Adrenal gland (tissue), 12 donors: ENCODE measurements around the gene GAL3ST1. TPM values are rescaled to one million over a fixed set of nuclear protein-coding genes. Genes with fewer than 3 reads are reported as not detected.

Experiments used
- DNase-seq, 7 donors: peaks; one replicate each; pipeline ENCODE4 v3.0.0-alpha.2; 2019 to 2020
- H3K27ac ChIP-seq, 5 donors: fragments of 200-600 bp; sonication (generic) in 4 of 5; 1 replicate in 3 of 5; 2 replicates in 2 of 5; pipeline versions ENCODE4 v1.5.1 to v1.8.0; 2016 to 2020; ENCODE audit warnings: mild to moderate bottlenecking in 1 of 5
- H3K27me3 ChIP-seq: fragments of 200-600 bp; 2 replicates; pipeline ENCODE4 v1.8.0; 2021
- H3K36me3 ChIP-seq, 2 donors: fragments of 200-600 bp; replicated peaks in 1 of 2; 1 replicate in 1 of 2; 2 replicates in 1 of 2; pipeline versions ENCODE4 v1.5.1 to v1.8.0; 2018 to 2022
- H3K4me1 ChIP-seq, 2 donors: fragments of 200-600 bp; replicated peaks in 1 of 2; 1 replicate in 1 of 2; 2 replicates in 1 of 2; pipeline versions ENCODE4 v1.5.1 to v1.8.0; 2018 to 2021
- H3K4me3 ChIP-seq, 4 donors: fragments of 200-600 bp; sonication (generic) in 3 of 4; one replicate each; pipeline ENCODE4 v1.5.1; 2016 to 2018
- H3K9me3 ChIP-seq, 3 donors: fragments of 200-600 bp; sonication (generic) in 1 of 3; replicated peaks in 1 of 3; 1 replicate in 2 of 3; 2 replicates in 1 of 3; pipeline versions ENCODE4 v1.5.1 to v1.8.0; 2016 to 2021
- POLR2A ChIP-seq, 2 donors: fragments of 450-650 bp; IDR thresholded peaks; one replicate each; pipeline ENCODE4 v1.6.1; 2017; ENCODE audit warnings: antibody characterized with exemption in 2 of 2, mild to moderate bottlenecking in 2 of 2, moderate library complexity in 1 of 2
- WGBS, 4 donors: extraction: QIAGEN DNeasy Blood & Tissue Kit in 2 of 4; methylation state at CpG; one replicate each; pipeline versions ENCODE4 v1.1.5 to v1.1.7; 2013 to 2017; 5-methylcytosine and 5-hydroxymethylcytosine counted together
- intact Hi-C, 2 donors: fragments of 100-400 bp; cut with DNase I; formaldehyde crosslinking; loops; one replicate each; pipeline versions ENCODE4 v1.14.1 to v1.15.0; 2022 to 2023
- polyA plus RNA-seq, 3 donors: library from polyadenylated mRNA; stranded (reverse); fragments of 200-250 nt in 2 of 3; fragments of 350-450 nt in 1 of 3; fragmentation: Illumina TruSeq in 1 of 3; extraction: RNeasy Lipid Tissue Mini Kit (QIAGEN cat#74804) in 1 of 3; gene quantifications; one replicate each; pipeline ENCODE4 v1.2.3, GENCODE V29; 2013 to 2014
- total RNA-seq, 9 donors: library from RNA; depleted of rRNA in 4 of 9; stranded (reverse); fragments of >200 nt in 4 of 9; fragments of 120-200 nt in 1 of 9; fragmentation: NEBNext Ultra II Directional in 1 of 9; extraction: Animal tissue kit (Norgen Biotek cat#: 25700) in 1 of 9; gene quantifications; one replicate each; pipeline versions ENCODE4 v1.1.0 to v1.2.4, GENCODE V29; 2013 to 2023
- TF ChIP-seq, protein P1 (sequence below), 6 experiments: fragments of 450-650 bp in 4 of 6; fragments of 200-600 bp in 2 of 6; sonication (generic) in 1 of 6; IDR thresholded peaks; 1 replicate in 5 of 6; 2 replicates in 1 of 6; pipeline versions ENCODE4 v1.5.1 to v1.8.0; 2016 to 2021; ENCODE audit warnings: antibody characterized with exemption in 6 of 6, mild to moderate bottlenecking in 2 of 6, moderate library complexity in 1 of 6
- donor health status: healthy with polysubstance abuse.
- donor health status: Bipolar disorder and iron deficiency.
- donor health status: DM: yes; HTN: yes; CAD: no.
- donor health status: DM: no; HTN: no; CAD: no.
- donor health status: DM: no; HTN: no; CAD: no.
- donor health status: DM: yes; HTN: yes; CAD: no.

GAL3ST1 gene
- total and polyA plus RNA-seq, 12 donors: 0.31 to 0.72 (median 0.45) TPM; not detected in 8

DNA sequence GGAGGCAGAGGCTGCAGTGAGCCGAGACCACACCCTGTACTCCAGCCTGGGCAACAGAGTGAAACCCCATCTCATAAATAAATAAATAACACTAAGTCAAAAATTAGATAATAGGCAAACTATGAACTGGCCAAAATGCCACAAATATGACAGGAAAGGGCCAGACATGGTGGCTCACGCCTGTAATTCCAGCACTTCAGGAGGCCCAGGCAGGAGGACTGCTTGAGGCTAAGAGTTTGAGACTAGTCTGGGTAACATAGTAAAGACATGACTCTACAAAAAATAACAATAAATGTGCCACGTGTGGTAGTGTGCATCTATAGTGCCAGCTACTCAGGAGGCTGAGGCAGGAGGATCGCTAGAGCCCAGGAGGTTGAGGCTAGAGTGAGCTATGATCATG is 47.8 kb downstream of the GAL3ST1 start:
- no peak for DNase-seq
- Histone ChIP-seq H3K4me3 (no peak overlapping the region), H3K27me3 (no peaks in the 10 kb centered on the region), H3K9me3 (no peaks in the 10 kb centered on the region), H3K36me3 (no peaks in the 10 kb centered on the region), H3K27ac (no peak overlapping the region), H3K4me1 (no peaks in the 10 kb centered on the region)
- no peak for TF ChIP-seq POLR2A (IDR thresholded peaks at IDR 0.05)
- 85 to 96% (median 90%) methylated on average over 4 of the region's 4 CpGs for WGBS, 4 donors
- intact Hi-C loops: no loop called here

GRCh38 chr22:30523646-30524489 is 50.6 kb downstream of the GAL3ST1 start:
- H3K27me3 ChIP-seq: no peaks in the 10 kb centered on the region
- DNase-seq: no peak
- H3K4me1 ChIP-seq: no peaks in the 10 kb centered on the region
- WGBS, 4 donors: 73 to 75% (median 74%) methylated on average over 8 of the region's 8 CpGs
- intact Hi-C loops: no loop called here
- H3K36me3 ChIP-seq: no peaks in the 10 kb centered on the region
- no peak overlapping the region for H3K4me3 ChIP-seq
- H3K27ac ChIP-seq: no peak overlapping the region
- TF ChIP-seq, protein P1, sequence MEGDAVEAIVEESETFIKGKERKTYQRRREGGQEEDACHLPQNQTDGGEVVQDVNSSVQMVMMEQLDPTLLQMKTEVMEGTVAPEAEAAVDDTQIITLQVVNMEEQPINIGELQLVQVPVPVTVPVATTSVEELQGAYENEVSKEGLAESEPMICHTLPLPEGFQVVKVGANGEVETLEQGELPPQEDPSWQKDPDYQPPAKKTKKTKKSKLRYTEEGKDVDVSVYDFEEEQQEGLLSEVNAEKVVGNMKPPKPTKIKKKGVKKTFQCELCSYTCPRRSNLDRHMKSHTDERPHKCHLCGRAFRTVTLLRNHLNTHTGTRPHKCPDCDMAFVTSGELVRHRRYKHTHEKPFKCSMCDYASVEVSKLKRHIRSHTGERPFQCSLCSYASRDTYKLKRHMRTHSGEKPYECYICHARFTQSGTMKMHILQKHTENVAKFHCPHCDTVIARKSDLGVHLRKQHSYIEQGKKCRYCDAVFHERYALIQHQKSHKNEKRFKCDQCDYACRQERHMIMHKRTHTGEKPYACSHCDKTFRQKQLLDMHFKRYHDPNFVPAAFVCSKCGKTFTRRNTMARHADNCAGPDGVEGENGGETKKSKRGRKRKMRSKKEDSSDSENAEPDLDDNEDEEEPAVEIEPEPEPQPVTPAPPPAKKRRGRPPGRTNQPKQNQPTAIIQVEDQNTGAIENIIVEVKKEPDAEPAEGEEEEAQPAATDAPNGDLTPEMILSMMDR (IDR thresholded peaks at IDR 0.05): no peak
- no peak for TF ChIP-seq POLR2A (IDR thresholded peaks at IDR 0.05)
- H3K9me3 ChIP-seq: no peaks in the 10 kb centered on the region

GRCh38 chr22:30521368-30522156 is 52.9 kb downstream of the GAL3ST1 start:
- H3K4me1 ChIP-seq: no peaks in the 10 kb centered on the region
- H3K4me3 ChIP-seq: no peak overlapping the region
- no peaks in the 10 kb centered on the region for H3K27me3 ChIP-seq
- no peak for DNase-seq
- H3K9me3 ChIP-seq: no peaks in the 10 kb centered on the region
- TF ChIP-seq POLR2A (IDR thresholded peaks at IDR 0.05): no peak
- TF ChIP-seq, protein P1 (IDR thresholded peaks at IDR 0.05): no peak
- WGBS, 4 donors: 67 to 81% (median 76%) methylated on average over 4 to 5 of the region's 5 CpGs
- intact Hi-C loops: no loop called here
- H3K27ac ChIP-seq: no peak overlapping the region
- H3K36me3 ChIP-seq: no peaks in the 10 kb centered on the region

GRCh38 chr22:30519842-30520425 is 54.5 kb downstream of the GAL3ST1 start:
- whole genome bisulfite sequencing, 4 donors: 81 to 84% (median 81%) methylated on average over 3 to 7 of the region's 7 CpGs
- Histone ChIP-seq H3K27me3 (no peaks in the 10 kb centered on the region), H3K27ac (no peak overlapping the region), H3K4me3 (no peak overlapping the region), H3K4me1 (no peaks in the 10 kb centered on the region), H3K36me3 (no peaks in the 10 kb centered on the region), H3K9me3 (no peaks in the 10 kb centered on the region)
- intact Hi-C loops: no loop called here
- TF ChIP-seq, protein P1 (IDR thresholded peaks at IDR 0.05): no peak
- no peak for TF ChIP-seq POLR2A (IDR thresholded peaks at IDR 0.05)
- no peak for DNase-seq
